HG03066 (cell line): ENCODE results near the gene PARD6G.

Experiments used
- ATAC-seq: cut with Tn5 transposase; IDR thresholded peaks from one replicate; pipeline ENCODE4 v1.9.1; 2021; ENCODE audit warnings: low read depth; ENCODE audit not compliant: unreplicated experiment

The PARD6G gene

GRCh38 chr18:80218341-80219227 is 28.7 kb downstream of the PARD6G start:
- no peak for ATAC-seq

GRCh38 chr18:80213182-80213581 is 34.1 kb downstream of the PARD6G start:
- ATAC-seq, result peak; percentile 57

- ATAC-seq, result peak; percentile 66
These were observed 36.8 kb downstream of the PARD6G start for GRCh38 chr18:80210312-80211083.

GRCh38 chr18:80208620-80209019 is 38.7 kb downstream of the PARD6G start:
- ATAC-seq, result no peak

DNA sequence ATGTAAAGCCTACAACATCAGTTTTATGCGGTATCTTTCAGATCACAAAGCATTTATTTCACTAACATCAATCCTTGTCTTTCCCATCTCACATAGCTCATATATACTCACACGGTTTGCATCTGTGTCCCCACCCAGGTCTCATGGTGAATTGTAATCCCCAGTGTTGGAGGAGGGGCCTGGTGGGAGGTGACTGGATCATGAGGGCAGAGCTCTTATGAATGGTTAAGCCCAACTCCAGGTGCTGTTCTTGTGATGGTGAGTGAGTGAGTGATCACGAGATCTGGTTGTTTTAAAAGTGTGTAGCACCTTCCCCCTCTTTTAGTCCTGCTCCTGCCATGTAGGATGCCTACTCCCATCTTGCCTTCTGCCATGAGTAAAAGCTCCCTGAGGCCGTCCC is 42.0 kb downstream of the PARD6G start:
- no peak for ATAC-seq

DNA sequence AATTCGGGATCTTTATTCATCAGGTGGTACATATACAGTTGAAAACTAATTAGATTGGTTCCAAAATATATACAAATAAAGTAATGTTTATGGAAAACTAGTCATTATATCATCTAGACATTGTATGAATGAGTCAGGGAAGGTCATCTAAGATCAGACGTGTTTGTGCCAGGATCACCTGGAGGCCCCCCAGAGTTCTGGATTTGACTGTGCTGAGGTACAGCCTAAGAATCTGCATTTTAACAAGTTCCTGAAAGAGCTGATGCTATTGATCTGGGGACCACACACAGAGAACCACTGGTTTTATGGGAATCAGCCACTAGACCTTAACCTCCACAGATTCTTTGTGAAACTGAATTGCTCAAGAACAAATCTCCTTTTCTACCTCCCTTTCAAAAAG is 43.2 kb downstream of the PARD6G start:
- no peak for ATAC-seq

DNA sequence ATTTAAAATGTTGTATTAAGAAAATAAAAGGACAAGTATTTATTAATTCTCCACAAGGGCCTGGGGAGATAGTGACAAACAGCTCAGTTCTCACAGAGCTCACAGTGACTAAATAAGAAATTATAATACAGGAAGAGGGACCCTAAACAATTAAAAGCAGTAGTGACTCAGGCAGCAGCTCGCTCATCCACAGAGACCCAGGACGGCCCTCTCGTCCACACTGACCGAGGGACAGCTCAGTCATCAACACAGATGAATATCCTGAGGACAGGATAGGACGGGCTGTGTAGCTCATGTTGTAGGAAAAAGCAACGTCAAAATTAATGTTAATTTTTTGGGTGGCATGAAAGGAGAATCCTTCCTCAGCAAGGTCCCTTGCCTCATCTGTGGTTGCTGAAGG is 44.1 kb downstream of the PARD6G start:
- no peak for ATAC-seq

DNA sequence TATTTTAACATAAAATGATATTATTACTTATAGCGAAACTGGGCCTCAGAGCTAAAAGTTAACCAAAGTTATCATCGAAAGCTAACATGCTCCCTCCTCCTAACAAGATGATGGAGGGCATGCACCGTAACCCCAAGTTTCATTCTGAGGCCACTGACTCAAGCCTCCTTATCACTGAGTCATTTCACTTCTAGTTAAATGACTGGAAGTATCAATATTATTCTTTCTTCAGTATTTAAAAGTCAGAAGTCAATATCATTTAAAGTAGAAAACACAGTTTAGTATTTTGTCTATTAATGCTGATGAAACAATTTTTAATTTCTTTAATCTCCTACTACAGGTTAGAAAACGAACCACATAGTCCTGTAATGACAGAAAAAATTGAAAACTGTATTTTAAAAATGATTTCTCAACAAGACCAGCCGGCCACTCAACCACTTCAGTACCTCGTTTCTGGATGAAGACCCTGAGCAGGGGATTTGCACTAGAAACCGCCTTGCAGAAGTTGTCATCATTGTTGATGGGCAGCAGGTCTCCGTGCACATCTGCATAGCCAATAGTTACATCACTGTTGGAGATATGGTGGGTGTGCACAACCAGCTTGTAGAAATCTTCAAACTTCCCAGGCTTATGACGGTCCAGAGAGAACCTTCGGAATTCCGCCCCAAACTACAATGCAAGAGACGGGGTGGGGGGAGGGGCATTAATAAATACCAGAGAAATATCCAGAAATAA is 44.9 kb downstream of the PARD6G start:
- peak; percentile 83 for ATAC-seq

DNA sequence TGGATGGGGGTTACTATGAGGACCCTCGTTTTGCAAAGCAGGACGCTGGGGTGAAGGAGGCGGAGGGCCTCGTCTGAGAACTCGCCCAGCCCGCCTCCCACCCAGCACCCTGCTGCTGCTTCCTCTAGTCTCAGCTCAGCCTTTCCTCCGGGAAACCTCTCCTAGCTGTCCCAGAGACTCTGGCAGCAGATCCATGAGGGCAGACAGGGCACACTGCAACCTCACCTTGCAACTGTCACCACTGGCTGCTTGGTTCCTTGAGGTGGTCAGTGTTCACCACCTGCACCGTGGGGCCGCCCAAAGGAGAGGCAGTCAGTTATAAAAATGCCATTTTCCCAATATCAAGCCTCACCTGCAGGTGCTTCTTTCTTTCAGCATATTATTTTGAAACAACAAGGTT is 45.6 kb downstream of the PARD6G start:
- ATAC-seq, result peak; percentile 8

GRCh38 chr18:80200932-80201672 is 46.2 kb downstream of the PARD6G start:
- no peak for ATAC-seq

DNA sequence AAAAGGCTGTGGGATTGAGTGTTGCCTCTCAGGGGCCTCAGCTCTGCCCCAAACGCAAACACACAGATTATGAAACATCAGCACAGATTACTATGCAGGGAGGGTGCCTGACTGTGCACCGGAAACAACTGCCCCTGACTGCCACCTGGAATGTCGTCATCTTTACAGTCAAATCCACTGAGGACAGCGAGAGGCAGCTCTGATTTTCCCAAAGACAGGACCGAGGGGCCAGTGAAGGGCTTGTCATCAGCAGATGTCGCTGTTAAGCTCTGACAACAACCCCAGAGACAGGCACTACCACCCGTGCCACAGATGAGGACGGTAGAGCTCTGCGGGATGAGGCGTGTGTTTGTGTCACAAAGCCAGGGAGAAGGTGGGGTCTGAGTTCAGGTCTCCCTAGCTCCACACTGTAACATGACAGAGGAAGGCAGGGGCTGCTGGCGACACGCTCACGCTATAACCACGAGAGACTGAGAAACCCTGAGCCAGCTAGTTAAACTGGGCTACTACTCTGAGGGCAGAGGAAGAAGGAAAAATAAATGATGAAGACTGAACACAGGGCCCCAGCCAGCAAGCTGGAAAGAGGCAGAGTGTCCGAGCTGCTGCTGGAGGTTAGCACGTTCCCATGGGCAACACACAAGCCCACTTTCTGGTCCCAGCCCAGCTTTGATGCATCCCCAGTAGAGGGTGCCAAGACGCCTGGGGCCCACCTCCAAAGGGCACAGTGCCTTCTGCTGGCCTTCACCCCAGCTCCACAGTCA is 47.0 kb downstream of the PARD6G start:
- ATAC-seq, result no peak

GRCh38 chr18:80198994-80199748 is 48.1 kb downstream of the PARD6G start:
- ATAC-seq, result no peak

GRCh38 chr18:80198391-80198790 is 48.9 kb downstream of the PARD6G start:
- ATAC-seq, result no peak

DNA sequence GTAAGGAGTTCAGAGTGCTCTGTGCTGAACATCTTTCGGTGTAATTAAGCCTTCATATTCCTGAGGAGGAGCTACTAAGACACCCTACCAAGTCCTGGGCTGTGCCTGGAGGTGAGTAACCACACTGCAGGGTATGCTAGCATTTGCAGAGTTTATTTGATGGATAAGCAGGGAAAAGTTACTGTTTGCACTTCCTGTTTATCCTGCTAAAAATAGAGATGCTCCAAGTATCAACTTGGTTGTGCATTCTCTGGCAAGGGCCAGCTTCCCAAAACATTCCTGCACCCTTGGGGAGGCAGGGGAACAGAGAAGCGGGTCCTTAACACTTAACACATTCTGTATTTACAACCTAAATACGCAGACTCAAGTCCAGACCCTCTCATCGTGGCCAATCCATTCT is 49.8 kb downstream of the PARD6G start:
- ATAC-seq, result no peak

DNA sequence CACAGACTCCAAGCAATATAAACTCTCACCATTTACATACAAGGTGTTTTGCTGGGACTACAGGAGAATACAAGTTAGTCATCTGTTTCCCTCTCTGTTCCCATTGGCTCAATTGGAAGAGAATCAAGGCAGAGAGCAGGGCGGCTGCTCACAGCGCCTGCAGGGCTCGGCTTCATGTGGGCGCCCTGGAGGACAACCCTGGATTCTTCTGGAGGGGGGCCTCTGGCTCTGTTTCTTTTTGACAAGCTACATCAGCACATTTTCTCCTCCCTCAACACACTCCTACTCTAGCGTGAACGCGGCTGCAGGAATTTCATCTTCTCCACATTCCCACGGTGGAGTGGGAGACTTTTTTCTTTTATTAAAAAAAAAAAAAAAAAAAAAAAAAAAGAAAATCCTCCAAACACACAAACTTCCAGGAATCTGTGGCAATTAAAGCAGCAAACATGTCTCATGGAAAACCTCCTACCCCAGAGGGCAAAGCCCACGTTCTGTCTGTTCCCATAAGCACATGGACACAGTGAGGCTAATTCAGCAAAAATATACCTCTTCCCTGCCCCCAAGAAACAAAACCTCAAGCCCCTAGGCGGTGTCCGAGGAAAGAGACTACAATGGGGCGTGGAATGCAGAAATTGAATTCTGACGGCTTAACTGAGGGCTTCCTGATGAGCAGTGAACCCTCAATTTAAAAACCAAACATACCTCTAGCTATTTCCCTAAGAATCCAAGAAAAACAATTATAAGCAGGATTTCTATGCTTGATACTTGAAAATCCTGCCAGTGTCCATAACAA is 50.6 kb downstream of the PARD6G start:
- ATAC-seq, result no peak

GRCh38 chr18:80194874-80195570 is 52.3 kb downstream of the PARD6G start:
- ATAC-seq, result no peak

GRCh38 chr18:80193701-80194100 is 53.6 kb downstream of the PARD6G start:
- ATAC-seq, result no peak
